K562 (cell line): ENCODE results near the gene RHBDL3. TPM values are rescaled to one million over a fixed set of nuclear protein-coding genes. Genes with fewer than 3 reads are reported as not detected.

Source experiments
- NR3C1 ChIP-seq: sonication (generic); formaldehyde crosslinking; IDR thresholded peaks from 2 replicates; pipeline ENCODE4 v1.8.1; 2022; ENCODE audit warnings: missing genetic modification reagents
- RUNX1 ChIP-seq: sonication (generic); IDR thresholded peaks from 2 replicates; pipeline ENCODE4 v1.6.1; 2016; ENCODE audit warnings: antibody characterized with exemption, low read depth
- SUPT5H ChIP-seq: fragments of 450-650 bp; IDR thresholded peaks from 2 replicates; pipeline ENCODE4 v1.6.1; 2016
- TEAD1 ChIP-seq, 2 experiments: fragments of 450-650 bp in 1 of 2; sonication (generic) in 1 of 2; formaldehyde crosslinking; IDR thresholded peaks; 2 replicates each; pipeline versions ENCODE4 v1.4.0 to v1.8.0; 2020 to 2022; ENCODE audit warnings: mild to moderate bottlenecking in 2 of 2, missing genetic modification reagents in 1 of 2
- polyA plus RNA-seq, 8 experiments: library from polyadenylated mRNA; depleted of rRNA in 4 of 8; stranded (reverse) in 5 of 8; unstranded in 3 of 8; fragments of >200 nt; fragmentation: Nextera tagmentation in 2 of 8; fragmentation: Illumina TruSeq in 1 of 8; extraction: Ambion mirVana in 2 of 8; extraction: Trizol in 1 of 8; gene quantifications; 2 replicates each; pipeline versions ENCODE4 v1.2.1 to v1.2.3, GENCODE V29; 2011 to 2014; ENCODE audit warnings: inconsistent platforms in 1 of 8, missing spikeins in 1 of 8
- total RNA-seq, 7 experiments: library from RNA; depleted of rRNA in 6 of 7; stranded (reverse); fragments of >200 nt in 6 of 7; fragmentation: Illumina TruSeq in 2 of 7; extraction: Trizol in 2 of 7; gene quantifications; 2 replicates each; pipeline versions ENCODE4 v1.2.1 to v1.2.3, GENCODE V29; 2011 to 2021; ENCODE audit warnings: low replicate concordance in 1 of 7
- TF ChIP-seq, protein P1 (sequence below), 2 experiments: fragments of 450-650 bp in 1 of 2; sonication (generic) in 1 of 2; formaldehyde crosslinking in 1 of 2; IDR thresholded peaks; 2 replicates each; pipeline versions ENCODE4 v1.7.1 to v1.9.0; 2016 to 2022; ENCODE audit warnings: inconsistent platforms in 1 of 2, mild to moderate bottlenecking in 1 of 2, missing genetic modification reagents in 1 of 2

RHBDL3 gene
- total and polyA plus RNA-seq, 9 of the 15 experiments (the other 6 are each of a cell fraction or from before 2014, with no cell fraction given) = 0.06 to 0.31 (median 0.09) TPM; not detected in 4

DNA sequence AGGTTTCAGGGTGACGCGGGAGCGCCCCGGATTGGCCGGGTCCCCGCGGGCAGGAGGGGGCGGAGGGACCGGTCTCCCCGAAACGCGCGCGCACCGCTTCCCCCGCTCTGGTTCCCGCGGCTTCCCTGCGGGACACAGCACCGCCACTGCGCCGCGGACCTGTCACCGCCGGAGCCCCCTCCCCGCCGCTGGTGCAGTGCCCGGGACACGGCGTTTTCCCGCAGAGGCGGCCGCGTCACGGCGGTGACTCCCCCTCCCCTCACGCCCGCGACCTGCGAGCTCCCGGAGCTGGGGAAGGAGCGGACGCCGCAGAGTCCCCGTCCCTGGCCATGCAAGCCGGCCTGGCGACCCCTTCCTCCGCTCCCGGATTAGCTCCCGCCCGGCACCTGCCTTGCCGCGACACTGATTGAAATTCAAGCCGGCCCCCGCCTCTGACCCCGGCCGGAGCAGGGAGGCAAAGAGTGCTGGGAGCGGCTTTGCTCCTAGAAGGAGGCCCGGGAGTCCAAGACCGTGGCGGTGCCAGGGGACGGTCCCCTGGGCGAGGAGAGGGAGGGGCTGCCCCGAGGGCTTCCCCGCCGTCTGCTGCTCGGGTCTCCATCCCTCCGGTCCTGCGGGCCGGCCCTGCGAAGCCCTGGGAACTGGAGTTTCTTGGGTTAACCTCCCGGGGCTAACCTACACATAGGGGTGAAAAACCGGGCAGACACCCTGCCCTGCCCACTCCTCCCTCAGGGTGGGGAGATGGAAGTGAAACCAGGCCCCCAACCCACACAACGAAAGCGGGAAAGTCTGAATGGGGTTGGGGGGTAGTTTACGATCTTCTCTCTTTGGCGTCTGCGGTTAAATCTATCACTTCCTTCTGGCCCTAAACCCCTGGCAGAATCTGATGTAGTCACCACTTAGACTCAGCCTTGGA is 1.0 kb downstream of the RHBDL3 start (continued):
- TF ChIP-seq, protein P1, sequence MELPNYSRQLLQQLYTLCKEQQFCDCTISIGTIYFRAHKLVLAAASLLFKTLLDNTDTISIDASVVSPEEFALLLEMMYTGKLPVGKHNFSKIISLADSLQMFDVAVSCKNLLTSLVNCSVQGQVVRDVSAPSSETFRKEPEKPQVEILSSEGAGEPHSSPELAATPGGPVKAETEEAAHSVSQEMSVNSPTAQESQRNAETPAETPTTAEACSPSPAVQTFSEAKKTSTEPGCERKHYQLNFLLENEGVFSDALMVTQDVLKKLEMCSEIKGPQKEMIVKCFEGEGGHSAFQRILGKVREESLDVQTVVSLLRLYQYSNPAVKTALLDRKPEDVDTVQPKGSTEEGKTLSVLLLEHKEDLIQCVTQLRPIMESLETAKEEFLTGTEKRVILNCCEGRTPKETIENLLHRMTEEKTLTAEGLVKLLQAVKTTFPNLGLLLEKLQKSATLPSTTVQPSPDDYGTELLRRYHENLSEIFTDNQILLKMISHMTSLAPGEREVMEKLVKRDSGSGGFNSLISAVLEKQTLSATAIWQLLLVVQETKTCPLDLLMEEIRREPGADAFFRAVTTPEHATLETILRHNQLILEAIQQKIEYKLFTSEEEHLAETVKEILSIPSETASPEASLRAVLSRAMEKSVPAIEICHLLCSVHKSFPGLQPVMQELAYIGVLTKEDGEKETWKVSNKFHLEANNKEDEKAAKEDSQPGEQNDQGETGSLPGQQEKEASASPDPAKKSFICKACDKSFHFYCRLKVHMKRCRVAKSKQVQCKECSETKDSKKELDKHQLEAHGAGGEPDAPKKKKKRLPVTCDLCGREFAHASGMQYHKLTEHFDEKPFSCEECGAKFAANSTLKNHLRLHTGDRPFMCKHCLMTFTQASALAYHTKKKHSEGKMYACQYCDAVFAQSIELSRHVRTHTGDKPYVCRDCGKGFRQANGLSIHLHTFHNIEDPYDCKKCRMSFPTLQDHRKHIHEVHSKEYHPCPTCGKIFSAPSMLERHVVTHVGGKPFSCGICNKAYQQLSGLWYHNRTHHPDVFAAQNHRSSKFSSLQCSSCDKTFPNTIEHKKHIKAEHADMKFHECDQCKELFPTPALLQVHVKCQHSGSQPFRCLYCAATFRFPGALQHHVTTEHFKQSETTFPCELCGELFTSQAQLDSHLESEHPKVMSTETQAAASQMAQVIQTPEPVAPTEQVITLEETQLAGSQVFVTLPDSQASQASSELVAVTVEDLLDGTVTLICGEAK (IDR thresholded peaks at IDR 0.05) = no peak
- TF ChIP-seq, protein P1 (CRISPR knock-in tag; IDR thresholded peaks at IDR 0.05) = no peak
- TF ChIP-seq RUNX1 = no peak
- TF ChIP-seq NR3C1 (CRISPR knock-in tag) = no peak
- TF ChIP-seq TEAD1 (CRISPR knock-in tag; IDR thresholded peaks at IDR 0.05) = no peak
- no peak for TF ChIP-seq SUPT5H
